Endothelial cell of umbilical vein (primary cell): ENCODE measurements around the gene SCRN1. TPM values are rescaled to one million over a fixed set of nuclear protein-coding genes. Genes with fewer than 3 reads are reported as not detected.

ENCODE experiments used
- BruUV-seq: library from RNA; stranded (reverse); fragments of 400-500 nt; replicated peaks from 2 replicates; lab custom pipeline; 2021; lab: Mats Ljungman, UMichigan
- CTCF ChIA-PET: fragments of 300-600, 350-600 bp; sonication (Branson Sonifier 250); formaldehyde crosslinking; loops from one replicate; lab custom pipeline; 2021; ENCODE audit warnings: antibody characterized with exemption, inconsistent platforms; lab: Charles Lee
- POLR2A ChIA-PET: fragments of 300-600, 350-600 bp; sonication (Branson Sonifier 250); formaldehyde crosslinking; loops from one replicate; lab custom pipeline; 2021; ENCODE audit warnings: antibody characterized with exemption, inconsistent platforms; lab: Charles Lee
- DNase-seq: peaks from one replicate; pipeline ENCODE4 v3.0.0-alpha.2; 2011; ENCODE audit warnings: low read depth, low spot score
- FAIRE-seq: peaks from 2 replicates; lab custom pipeline; 2011; peaks lifted over from hg19 to GRCh38; lab: Jason Lieb, UNC
- H2AFZ ChIP-seq: 2 replicates; pipeline ENCODE4 v1.6.0; 2012; ENCODE audit warnings: low read depth, low read length, control low read depth, inconsistent platforms
- H3K27ac ChIP-seq: 2 replicates; pipeline ENCODE4 v1.5.1; 2011; ENCODE audit warnings: low read depth, mild to moderate bottlenecking, control low read depth, low read length, moderate library complexity; ENCODE audit not compliant: insufficient read depth
- H3K27me3 ChIP-seq, 2 experiments: 2 replicates each; pipeline versions ENCODE4 v1.6.0 to v1.6.1; 2011; ENCODE audit warnings: low read length in 2 of 2, mixed read lengths in 1 of 2; ENCODE audit not compliant: control insufficient read depth in 2 of 2, insufficient read depth in 2 of 2
- H3K36me3 ChIP-seq, 2 experiments: 2 replicates in 1 of 2; 3 replicates in 1 of 2; pipeline ENCODE4 v1.5.1; 2011; ENCODE audit warnings: low read length in 2 of 2, mild to moderate bottlenecking in 1 of 2, moderate library complexity in 1 of 2; ENCODE audit not compliant: control insufficient read depth in 2 of 2, insufficient read depth in 2 of 2; ENCODE audit errors: extremely low read depth in 1 of 2
- H3K4me1 ChIP-seq: 3 replicates; pipeline ENCODE4 v1.5.1; 2011; ENCODE audit warnings: mild to moderate bottlenecking, low read length; ENCODE audit not compliant: control insufficient read depth, insufficient read depth; ENCODE audit errors: extremely low read depth
- H3K4me2 ChIP-seq: 2 replicates; pipeline ENCODE4 v1.6.1; 2011; ENCODE audit warnings: low read length, control low read depth, mixed read lengths; ENCODE audit not compliant: insufficient read depth
- H3K4me3 ChIP-seq, 3 experiments: fragments of 200-600 bp in 1 of 3; sonication (generic), shearing (Covaris generic) in 1 of 3; replicated peaks in 1 of 3; 2 replicates each; pipeline ENCODE4 v1.5.1; 2011 to 2016; ENCODE audit warnings: control low read depth in 3 of 3, low read length in 3 of 3, mild to moderate bottlenecking in 2 of 3, inconsistent platforms in 1 of 3, low read depth in 1 of 3, moderate library complexity in 1 of 3; ENCODE audit not compliant: insufficient read depth in 1 of 3
- H3K79me2 ChIP-seq: 2 replicates; pipeline ENCODE4 v1.6.0; 2012; ENCODE audit warnings: low read length, inconsistent platforms; ENCODE audit not compliant: control insufficient read depth, insufficient read depth
- H3K9ac ChIP-seq: replicated peaks from 2 replicates; pipeline ENCODE3; 2011; ENCODE audit warnings: low read length, control low read depth; ENCODE audit not compliant: insufficient read depth; ENCODE audit errors: extremely low read depth
- H3K9me1 ChIP-seq: replicated peaks from 3 replicates; pipeline ENCODE4 v1.6.0; 2011; ENCODE audit warnings: mild to moderate bottlenecking, low read length; ENCODE audit not compliant: control insufficient read depth, insufficient read depth; ENCODE audit errors: extremely low read depth
- H3K9me3 ChIP-seq: replicated peaks from 2 replicates; pipeline ENCODE4 v1.5.1; 2012; ENCODE audit warnings: low read length, inconsistent platforms; ENCODE audit not compliant: control insufficient read depth, insufficient read depth
- H4K20me1 ChIP-seq: replicated peaks from 2 replicates; pipeline ENCODE3; 2011; ENCODE audit warnings: mild to moderate bottlenecking, low read length; ENCODE audit not compliant: control insufficient read depth, insufficient read depth; ENCODE audit errors: extremely low read depth
- CTCF ChIP-seq, 2 donors: IDR thresholded peaks; 1 replicate in 1 of 2; 2 replicates in 1 of 2; pipeline ENCODE4 v1.5.1; 2011; ENCODE audit warnings: low read length in 2 of 2, mild to moderate bottlenecking in 2 of 2, moderate library complexity in 2 of 2, control low read depth in 1 of 2, inconsistent platforms in 1 of 2, low read depth in 1 of 2; ENCODE audit not compliant: insufficient read depth in 1 of 2; ENCODE audit errors: extremely low read depth in 1 of 2
- EZH2 ChIP-seq: IDR thresholded peaks from 2 replicates; pipeline ENCODE4 v1.6.1; 2012; ENCODE audit warnings: borderline replicate concordance, low read depth, mild to moderate bottlenecking, moderate library complexity, low read length, inconsistent platforms; ENCODE audit not compliant: severe bottlenecking
- FOS ChIP-seq: IDR thresholded peaks from 2 replicates; pipeline ENCODE4 v1.6.1; 2011; ENCODE audit warnings: mild to moderate bottlenecking, low read length, moderate library complexity, borderline replicate concordance; ENCODE audit not compliant: insufficient read depth
- GATA2 ChIP-seq: IDR thresholded peaks from 2 replicates; pipeline ENCODE4 v1.7.0; 2011; ENCODE audit warnings: low read depth, mild to moderate bottlenecking, moderate library complexity, mixed read lengths, low read length; ENCODE audit not compliant: insufficient read length, insufficient read depth
- JUN ChIP-seq: IDR thresholded peaks from 2 replicates; pipeline ENCODE4 v1.6.1; 2011; ENCODE audit warnings: borderline replicate concordance, low read depth; ENCODE audit not compliant: insufficient read length, insufficient read depth
- MAX ChIP-seq: IDR thresholded peaks from 2 replicates; pipeline ENCODE4 v1.6.1; 2011; ENCODE audit not compliant: insufficient read depth, insufficient read length
- MYC ChIP-seq: IDR thresholded peaks from one replicate; pipeline ENCODE4 v1.6.1; 2011; ENCODE audit warnings: mild to moderate bottlenecking, low read depth, low read length
- POLR2A ChIP-seq: IDR thresholded peaks from 2 replicates; pipeline ENCODE4 v1.6.1; 2012; ENCODE audit warnings: low read depth, mild to moderate bottlenecking, control low read depth, low read length
- POLR2AphosphoS5 ChIP-seq: IDR thresholded peaks from 2 replicates; pipeline ENCODE4 v1.6.1; 2012; ENCODE audit warnings: low read depth, mild to moderate bottlenecking, control low read depth, low read length, moderate library complexity; ENCODE audit not compliant: insufficient read depth
- dilution Hi-C: fragments of 300-500 bp; cut with MboI; formaldehyde crosslinking; loops from one replicate; pipeline ENCODE4 v1.15.0; 2019; ENCODE audit warnings: low sequenced_read_pairs; ENCODE audit not compliant: extremely low pct_ligation_motif_present
- intact Hi-C: fragments of 100-400 bp; cut with micrococcal nuclease; formaldehyde crosslinking; loops from one replicate; pipeline ENCODE4 v1.10.0; 2022
- polyA plus RNA-seq, 4 experiments: library from polyadenylated mRNA; depleted of rRNA in 3 of 4; stranded (reverse) in 3 of 4; unstranded in 1 of 4; fragments of >200 nt; gene quantifications; 2 replicates each; pipeline versions ENCODE4 v1.2.1 to v1.2.3, GENCODE V29; 2011 to 2012; ENCODE audit warnings: missing spikeins in 1 of 4
- total RNA-seq: library from RNA; stranded (reverse); gene quantifications from 2 replicates; pipeline ENCODE4 v1.2.3, GENCODE V29; 2021

Gene SCRN1
- total and polyA plus RNA-seq, 2 donors (not counting 3 experiments of a cell fraction or from before 2014, with no cell fraction given), result 57.0 to 127 TPM

- intact Hi-C loops (no loop called here), dilution Hi-C loops (no loop called here)
- BruUV-seq, result no TSS peak
- FAIRE-seq (no peak), DNase-seq (no peak)
- Histone ChIP-seq H3K9me1 (no peaks in the 10 kb centered on the region), H3K9me3 (no peaks in the 10 kb centered on the region), H3K4me3 (no peak overlapping the region), H3K27me3 (no peaks in the 10 kb centered on the region), H3K4me2 (no peak overlapping the region), H3K9ac (no peak overlapping the region), H3K79me2 (no peaks in the 10 kb centered on the region), H3K4me1 (no peaks in the 10 kb centered on the region), H3K27ac (no peak overlapping the region), H3K36me3 (no peaks in the 10 kb centered on the region), H2AFZ (no peak overlapping the region), H4K20me1 (peaks cover 2% of the 10 kb centered on the region)
- no peak for TF ChIP-seq MAX
- TF ChIP-seq FOS, result no peak
- TF ChIP-seq EZH2, result no peak
- no peak for TF ChIP-seq JUN
- no peak for TF ChIP-seq MYC
- no peak for TF ChIP-seq GATA2
- no peak for TF ChIP-seq CTCF (IDR thresholded peaks at IDR 0.05; ENCODE audit: extremely low read depth in 1 of 2, insufficient read depth in 1 of 2, low read depth in 1 of 2, low read length in 2 of 2)
- no peak for TF ChIP-seq POLR2A
- TF ChIP-seq POLR2AphosphoS5, result no peak
- ChIA-PET POLR2A (no interaction called here), CTCF (interaction anchor here (1.0 to 1.5 kb wide), 2 partner anchors 23 to 36 kb away, joined by 3 to 5 read pairs; no protein-coding TSS in a partner anchor)
Observed at GRCh38 chr7:30038196-30038980, 48.8 kb upstream of the SCRN1 start.
